Neutrophil (primary cell): Measurements from ENCODE around the gene GALNT10.

Experiments used
- H3K27ac ChIP-seq: fragments of 200-600 bp; sonication (generic); 2 replicates; pipeline ENCODE4 v1.5.1; 2016; ENCODE audit warnings: mild to moderate bottlenecking, moderate library complexity
- H3K27me3 ChIP-seq: fragments of 200-600 bp; sonication (generic); 2 replicates; pipeline ENCODE4 v1.6.0; 2016; ENCODE audit warnings: mild to moderate bottlenecking
- H3K36me3 ChIP-seq: fragments of 200-600 bp; sonication (generic); 2 replicates; pipeline ENCODE4 v1.5.1; 2017
- H3K4me1 ChIP-seq, 2 experiments: fragments of 200-600 bp in 1 of 2; sonication (generic) in 1 of 2; 1 replicate in 1 of 2; 2 replicates in 1 of 2; pipeline versions ENCODE4 v1.5.1 to v1.6.1; 2013 to 2016; ENCODE audit warnings: low read depth in 1 of 2, low read length in 1 of 2, mild to moderate bottlenecking in 1 of 2, moderate library complexity in 1 of 2; ENCODE audit not compliant: control insufficient read depth in 1 of 2, insufficient read depth in 1 of 2
- H3K4me3 ChIP-seq, 2 experiments: fragments of 200-600 bp in 1 of 2; sonication (generic) in 1 of 2; 1 replicate in 1 of 2; 2 replicates in 1 of 2; pipeline ENCODE4 v1.5.1; 2013 to 2016; ENCODE audit warnings: low read depth in 1 of 2, low read length in 1 of 2, mild to moderate bottlenecking in 1 of 2, moderate library complexity in 1 of 2
- H3K9me3 ChIP-seq: fragments of 200-600 bp; sonication (generic); 2 replicates; pipeline ENCODE4 v1.5.1; 2016
- TF ChIP-seq, protein P1 (sequence below): fragments of 200-600 bp; sonication (generic); IDR thresholded peaks from 2 replicates; pipeline ENCODE4 v1.5.1; 2016; ENCODE audit warnings: antibody characterized with exemption

Gene GALNT10

DNA sequence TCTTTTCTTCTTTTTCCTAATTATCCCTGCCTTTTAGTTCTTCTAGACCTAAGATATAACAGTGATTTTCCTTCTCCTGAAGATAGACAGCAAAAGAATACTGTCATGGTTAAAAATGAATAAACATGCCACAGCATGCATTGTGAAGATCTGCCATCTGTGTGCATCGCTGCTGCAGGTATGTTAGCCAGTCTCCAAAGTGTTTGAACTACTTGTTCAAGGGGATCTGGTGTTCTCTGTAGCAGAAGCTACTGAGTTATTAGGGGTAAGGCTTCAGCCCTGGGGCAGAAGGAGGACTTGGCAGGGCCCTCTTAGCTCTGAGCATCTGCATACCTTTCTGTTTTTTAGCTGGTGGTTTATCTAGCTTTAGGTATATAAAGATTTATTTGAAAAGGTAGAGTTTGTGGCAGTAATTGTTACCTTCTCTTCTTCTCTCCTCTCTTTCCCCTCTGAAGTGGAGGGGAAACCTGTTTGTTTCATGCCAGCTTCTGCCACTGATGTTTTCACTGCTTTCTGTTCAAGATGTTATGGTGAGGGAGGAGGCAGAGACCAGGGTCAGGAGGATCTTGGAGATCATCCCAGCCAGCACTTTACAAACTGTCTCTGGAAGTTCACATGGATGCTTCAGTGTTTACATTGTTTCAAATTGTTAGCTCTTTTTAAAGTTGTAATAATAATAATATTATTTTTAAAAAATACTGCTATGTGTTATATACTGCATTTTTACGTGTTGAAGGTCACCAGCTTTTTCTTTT is 25.2 kb downstream of the GALNT10 start:
- Histone ChIP-seq H3K27ac (no peak overlapping the region), H3K36me3 (peaks cover 26% of the 10 kb centered on the region), H3K27me3 (no peaks in the 10 kb centered on the region), H3K9me3 (no peaks in the 10 kb centered on the region), H3K4me1 (peaks cover 31 to 36% of the 10 kb centered on the region in 2 experiments), H3K4me3 (no peak overlapping the region)
- TF ChIP-seq, protein P1, sequence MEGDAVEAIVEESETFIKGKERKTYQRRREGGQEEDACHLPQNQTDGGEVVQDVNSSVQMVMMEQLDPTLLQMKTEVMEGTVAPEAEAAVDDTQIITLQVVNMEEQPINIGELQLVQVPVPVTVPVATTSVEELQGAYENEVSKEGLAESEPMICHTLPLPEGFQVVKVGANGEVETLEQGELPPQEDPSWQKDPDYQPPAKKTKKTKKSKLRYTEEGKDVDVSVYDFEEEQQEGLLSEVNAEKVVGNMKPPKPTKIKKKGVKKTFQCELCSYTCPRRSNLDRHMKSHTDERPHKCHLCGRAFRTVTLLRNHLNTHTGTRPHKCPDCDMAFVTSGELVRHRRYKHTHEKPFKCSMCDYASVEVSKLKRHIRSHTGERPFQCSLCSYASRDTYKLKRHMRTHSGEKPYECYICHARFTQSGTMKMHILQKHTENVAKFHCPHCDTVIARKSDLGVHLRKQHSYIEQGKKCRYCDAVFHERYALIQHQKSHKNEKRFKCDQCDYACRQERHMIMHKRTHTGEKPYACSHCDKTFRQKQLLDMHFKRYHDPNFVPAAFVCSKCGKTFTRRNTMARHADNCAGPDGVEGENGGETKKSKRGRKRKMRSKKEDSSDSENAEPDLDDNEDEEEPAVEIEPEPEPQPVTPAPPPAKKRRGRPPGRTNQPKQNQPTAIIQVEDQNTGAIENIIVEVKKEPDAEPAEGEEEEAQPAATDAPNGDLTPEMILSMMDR, result no peak

DNA sequence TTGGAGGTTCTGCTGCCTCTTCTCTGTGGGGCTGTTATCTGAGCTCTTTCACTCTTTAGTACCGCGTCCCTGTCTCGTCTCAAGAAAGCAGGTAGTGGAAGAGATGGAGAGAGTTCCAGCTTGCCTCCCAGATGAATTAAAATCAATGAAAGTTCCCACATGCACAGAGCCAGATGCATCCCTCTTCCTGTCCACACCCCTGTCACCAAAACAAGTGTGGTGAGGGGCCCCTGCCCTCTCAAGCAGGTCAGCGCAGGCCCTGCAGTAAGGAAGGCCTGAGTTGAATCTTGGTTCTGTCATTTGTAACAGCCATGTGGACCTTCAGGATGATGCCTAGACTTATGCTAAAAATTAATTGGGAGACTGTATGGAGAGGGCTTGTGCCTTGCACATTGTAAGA is 26.9 kb downstream of the GALNT10 start:
- no peaks in the 10 kb centered on the region for H3K9me3 ChIP-seq
- H3K27me3 ChIP-seq, result no peaks in the 10 kb centered on the region
- TF ChIP-seq, protein P1, result no peak
- H3K27ac ChIP-seq, result no peak overlapping the region
- H3K36me3 ChIP-seq, result peaks cover 26% of the 10 kb centered on the region
- H3K4me1 ChIP-seq, result peaks cover 21 to 30% of the 10 kb centered on the region in 2 experiments
- no peak overlapping the region for H3K4me3 ChIP-seq

DNA sequence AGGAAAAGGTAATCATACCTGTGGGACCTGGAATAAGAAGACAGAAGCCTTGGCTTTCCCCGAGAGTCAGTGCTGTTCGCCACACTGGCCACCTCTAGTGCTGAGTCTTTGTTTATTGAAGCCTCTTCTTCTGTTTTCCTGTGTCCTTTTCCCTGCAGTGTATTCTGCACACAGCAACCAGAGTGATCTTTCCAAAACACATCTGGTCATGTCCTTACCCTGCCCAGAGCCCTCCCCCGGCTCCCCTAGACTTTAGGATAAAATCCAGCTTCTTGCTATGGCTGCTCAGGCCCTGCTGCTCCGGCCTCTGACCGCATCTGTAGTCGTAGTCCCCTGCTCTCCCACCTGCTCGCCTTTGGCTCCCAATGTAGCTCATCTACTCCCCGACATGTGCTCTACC is 28.3 kb downstream of the GALNT10 start:
- TF ChIP-seq, protein P1, result no peak
- Histone ChIP-seq H3K4me1 (peaks cover 20 to 30% of the 10 kb centered on the region in 2 experiments), H3K27ac (no peak overlapping the region), H3K36me3 (peaks cover 26% of the 10 kb centered on the region), H3K4me3 (no peak overlapping the region), H3K27me3 (no peaks in the 10 kb centered on the region), H3K9me3 (no peaks in the 10 kb centered on the region)

DNA sequence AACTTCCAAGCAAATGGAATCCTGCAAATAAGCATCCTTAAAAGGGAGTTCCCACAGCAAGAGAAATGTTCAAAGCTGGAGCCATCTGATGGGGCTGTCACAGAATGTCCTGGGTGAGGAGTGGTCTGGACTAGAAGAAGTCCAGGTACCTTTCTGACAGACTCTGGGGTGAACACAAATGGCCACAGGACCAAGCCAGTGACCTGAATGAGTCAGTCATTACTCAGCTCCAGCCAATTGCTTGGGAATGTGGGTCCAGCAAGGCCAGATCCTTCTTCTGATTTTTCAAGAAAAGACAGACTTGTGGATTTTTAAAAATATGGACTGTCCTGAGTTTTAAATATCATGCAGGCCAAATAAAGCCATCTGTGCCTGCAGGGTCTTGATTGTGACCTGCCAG is 30.1 kb downstream of the GALNT10 start:
- H3K27me3 ChIP-seq, result no peaks in the 10 kb centered on the region
- H3K9me3 ChIP-seq, result no peaks in the 10 kb centered on the region
- H3K4me1 ChIP-seq, result peaks cover 8 to 22% of the 10 kb centered on the region in 2 experiments
- H3K27ac ChIP-seq, result no peak overlapping the region
- TF ChIP-seq, protein P1, result no peak
- H3K4me3 ChIP-seq, result no peak overlapping the region
- H3K36me3 ChIP-seq, result peaks cover 26% of the 10 kb centered on the region

DNA sequence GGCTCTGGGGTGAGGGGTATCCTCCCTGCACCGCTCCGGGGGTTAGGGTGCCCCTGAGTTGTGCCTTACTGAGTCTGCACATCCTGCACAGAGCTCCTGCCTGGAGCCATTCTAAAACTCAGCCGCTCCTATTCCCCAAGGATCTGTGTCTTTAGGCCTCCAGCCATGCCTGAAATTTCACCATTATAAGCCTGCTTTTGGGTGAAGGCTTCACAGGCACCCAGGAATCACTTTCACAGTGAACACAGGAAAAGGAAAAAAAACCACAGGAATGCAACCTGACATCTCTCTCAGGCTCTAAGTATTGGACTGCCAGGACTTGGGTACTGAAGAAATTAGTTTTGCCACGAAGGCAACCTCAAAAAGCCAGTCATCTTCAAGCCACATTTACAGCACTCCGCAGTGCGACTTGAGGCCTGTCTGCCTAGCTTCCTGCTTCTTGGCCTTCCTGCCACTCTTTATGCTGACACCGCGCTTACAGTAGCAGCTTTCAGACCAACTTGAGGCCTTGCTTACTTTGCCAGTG is 30.9 kb downstream of the GALNT10 start:
- TF ChIP-seq, protein P1, result no peak
- Histone ChIP-seq H3K4me3 (no peak overlapping the region), H3K27ac (peak overlapping the region; percentile 5), H3K36me3 (peaks cover 26% of the 10 kb centered on the region), H3K9me3 (no peaks in the 10 kb centered on the region), H3K4me1 (peaks cover 8 to 22% of the 10 kb centered on the region in 2 experiments), H3K27me3 (no peaks in the 10 kb centered on the region)
